NCI-H1092 treated with DMSO at 0.1 percent for 48 hours (cell line): ENCODE measurements around the gene CCDC3.
"Not testable (repeated sequence)": the region's sequence is repeated elsewhere in the genome, so short reads cannot be mapped to it uniquely, and the experiment has no call there.

ENCODE experiments used
- DNase-seq: peaks from one replicate; lab custom pipeline; 2025; lab: John Stamatoyannopoulos, UW

Gene CCDC3

GRCh38 chr10:12887780-12888179 lies 113.7 kb downstream of the CCDC3 start:
- no peak for DNase-seq

GRCh38 chr10:12884851-12885250 lies 116.7 kb downstream of the CCDC3 start:
- DNase-seq: no peak

GRCh38 chr10:12880423-12880822 lies 121.1 kb downstream of the CCDC3 start:
- DNase-seq: no peak

GRCh38 chr10:12877150-12877549 lies 124.4 kb downstream of the CCDC3 start:
- no peak for DNase-seq

- DNase-seq: no peak
These were observed 125.2 kb downstream of the CCDC3 start for GRCh38 chr10:12876266-12876665.

GRCh38 chr10:12875100-12875499 lies 126.4 kb downstream of the CCDC3 start:
- DNase-seq: peak; percentile 62

- DNase-seq: no peak
These were observed 127.0 kb downstream of the CCDC3 start for GRCh38 chr10:12874501-12874900.

- peak; percentile 6 for DNase-seq
These were observed 128.3 kb downstream of the CCDC3 start for GRCh38 chr10:12873172-12873571.

- DNase-seq: no peak
These were observed 128.9 kb downstream of the CCDC3 start for GRCh38 chr10:12872577-12872976.

- DNase-seq: no peak
These were observed 132.1 kb downstream of the CCDC3 start for GRCh38 chr10:12869427-12869826.

GRCh38 chr10:12868229-12868628 lies 133.3 kb downstream of the CCDC3 start:
- no peak for DNase-seq

- DNase-seq: not testable (repeated sequence)
These were observed 136.0 kb downstream of the CCDC3 start for GRCh38 chr10:12865515-12865914.

GRCh38 chr10:12862459-12862858 lies 139.1 kb downstream of the CCDC3 start:
- DNase-seq: no peak

GRCh38 chr10:12854988-12855387 lies 146.5 kb downstream of the CCDC3 start:
- no peak for DNase-seq

GRCh38 chr10:12852687-12853086 lies 148.8 kb downstream of the CCDC3 start:
- no peak for DNase-seq

GRCh38 chr10:12849319-12850181 lies 152.0 kb downstream of the CCDC3 start:
- DNase-seq: peak; percentile 62

- no peak for DNase-seq
These were observed 152.9 kb downstream of the CCDC3 start for GRCh38 chr10:12848439-12849173.

GRCh38 chr10:12847361-12847975 lies 154.0 kb downstream of the CCDC3 start:
- DNase-seq: no peak

GRCh38 chr10:12846718-12847117 lies 154.8 kb downstream of the CCDC3 start:
- DNase-seq: no peak
